Body of pancreas (tissue), 4 donors: ENCODE data around the gene RPS6KA1. TPM values are rescaled to one million over a fixed set of nuclear protein-coding genes. Genes with fewer than 3 reads are reported as not detected.

ENCODE experiments used
- ATAC-seq: fragments of 150-250 bp; one replicate; pipeline ENCODE4 v1.9.1; 2016
- DNase-seq, 4 donors: peaks; one replicate each; pipeline ENCODE4 v3.0.0-alpha.2; 2019
- H3K27ac ChIP-seq, 4 donors: fragments of 200-600 bp; sonication (generic); 1 replicate in 3 of 4; 2 replicates in 1 of 4; pipeline versions ENCODE4 v1.5.1 to v1.6.1; 2016 to 2019; ENCODE audit warnings: mild to moderate bottlenecking in 1 of 4, mixed read lengths in 1 of 4, moderate library complexity in 1 of 4
- H3K27me3 ChIP-seq, 2 donors: fragments of 200-600 bp; sonication (generic); one replicate each; pipeline ENCODE4 v1.6.0; 2016; ENCODE audit warnings: mild to moderate bottlenecking in 1 of 2
- H3K36me3 ChIP-seq, 2 donors: fragments of 200-600 bp; sonication (generic); replicated peaks in 1 of 2; 2 replicates each; pipeline ENCODE4 v1.5.1; 2016; ENCODE audit warnings: low read depth in 2 of 2; ENCODE audit not compliant: insufficient read depth in 1 of 2
- H3K4me1 ChIP-seq: fragments of 200-600 bp; sonication (generic); one replicate; pipeline ENCODE4 v1.6.0; 2016
- H3K4me3 ChIP-seq, 2 donors: fragments of 200-600 bp; sonication (generic); 1 replicate in 1 of 2; 2 replicates in 1 of 2; pipeline ENCODE4 v1.5.1; 2016 to 2019
- H3K9me3 ChIP-seq, 3 donors: fragments of 200-600 bp; sonication (generic); 1 replicate in 2 of 3; 2 replicates in 1 of 3; pipeline ENCODE4 v1.5.1; 2016
- POLR2A ChIP-seq, 3 donors: fragments of 450-650 bp; IDR thresholded peaks; one replicate each; pipeline ENCODE4 v1.6.1; 2016; ENCODE audit warnings: antibody characterized with exemption in 3 of 3, mild to moderate bottlenecking in 2 of 3
- WGBS, 2 donors: methylation state at CpG; one replicate each; pipeline ENCODE4 v1.1.5; 2017; 5-methylcytosine and 5-hydroxymethylcytosine counted together
- intact Hi-C: fragments of 100-400 bp; cut with DNase I; formaldehyde crosslinking; loops from one replicate; pipeline ENCODE4 v1.15.1; 2023
- total RNA-seq, 2 donors: library from RNA; depleted of rRNA; stranded (reverse); fragments of >200 nt; gene quantifications; one replicate each; pipeline ENCODE4 v1.1.0, GENCODE V29; 2016
- TF ChIP-seq, protein P1 (sequence below), 7 experiments: fragments of 450-650 bp in 4 of 7; fragments of 200-600 bp in 3 of 7; sonication (generic) in 3 of 7; IDR thresholded peaks; one replicate each; pipeline ENCODE4 v1.5.1; 2016 to 2019; ENCODE audit warnings: antibody characterized with exemption in 7 of 7

Gene RPS6KA1
- 10 to 100 TPM; 20.1 to 30.4 TPM for total RNA-seq

DNA sequence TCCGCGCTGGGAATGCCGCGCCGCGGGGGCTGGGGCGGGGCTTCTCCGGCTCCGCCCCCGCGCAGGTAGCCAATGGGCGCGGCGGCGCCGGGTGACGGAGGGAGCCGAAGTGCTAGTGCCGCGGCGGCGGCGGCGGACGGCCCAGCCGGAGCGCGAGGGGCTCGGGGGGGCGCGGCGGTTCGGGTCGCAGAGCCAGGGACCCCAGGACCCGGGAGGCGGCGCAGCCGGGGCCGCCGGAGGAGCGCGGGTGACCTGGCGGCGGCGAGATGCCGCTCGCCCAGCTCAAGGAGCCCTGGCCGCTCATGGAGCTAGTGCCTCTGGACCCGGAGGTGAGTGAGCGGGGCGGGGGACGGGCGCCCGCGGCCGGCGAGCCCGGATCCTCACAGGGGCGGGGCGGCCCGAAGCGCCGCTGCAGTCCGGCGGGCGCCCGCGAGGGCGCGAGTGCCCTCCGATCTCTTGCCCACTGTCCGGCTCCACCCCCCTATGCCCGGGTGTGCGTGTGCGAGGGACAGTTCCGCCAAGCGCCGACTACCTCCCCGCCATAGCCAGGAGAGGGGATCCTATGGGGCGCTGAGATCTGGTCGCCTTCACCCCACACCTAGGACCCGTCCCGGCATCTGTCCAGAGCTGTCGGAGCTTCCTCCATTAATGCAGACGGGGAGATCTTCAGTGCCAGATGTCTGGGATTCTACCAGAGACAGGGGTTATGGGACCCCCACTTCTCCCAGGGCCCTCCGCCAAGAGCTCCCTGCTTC, at the start of gene RPS6KA1:
TSS of gene RPS6KA1 (plus strand) at position 107 of the 755 bp plus-strand sequence. CDS start at position 267, 160 bp downstream.
- peak; percentile 63 to 78 (median 68) for DNase-seq
- Histone ChIP-seq H3K9me3 (no peaks in the 10 kb centered on the region), H3K4me1 (peaks cover 51% of the 10 kb centered on the region), H3K27ac (peak within 1 kb of the TSS; percentile 75 to 92 (median 88)), H3K36me3 (no peaks in the 10 kb centered on the region), H3K27me3 (no peaks in the 10 kb centered on the region), H3K4me3 (peak within 1 kb of the TSS; percentile 11 to 67)
- ATAC-seq, result peak; percentile 68
- 0% methylated on average over 81 of the region's 86 CpGs; no CpG with 5 or more reads in 1 of the 2 donors for WGBS, 2 donors
- TF ChIP-seq POLR2A (IDR thresholded peaks at IDR 0.05), result peak; percentile 33 to 65 (median 40)
- TF ChIP-seq, protein P1, sequence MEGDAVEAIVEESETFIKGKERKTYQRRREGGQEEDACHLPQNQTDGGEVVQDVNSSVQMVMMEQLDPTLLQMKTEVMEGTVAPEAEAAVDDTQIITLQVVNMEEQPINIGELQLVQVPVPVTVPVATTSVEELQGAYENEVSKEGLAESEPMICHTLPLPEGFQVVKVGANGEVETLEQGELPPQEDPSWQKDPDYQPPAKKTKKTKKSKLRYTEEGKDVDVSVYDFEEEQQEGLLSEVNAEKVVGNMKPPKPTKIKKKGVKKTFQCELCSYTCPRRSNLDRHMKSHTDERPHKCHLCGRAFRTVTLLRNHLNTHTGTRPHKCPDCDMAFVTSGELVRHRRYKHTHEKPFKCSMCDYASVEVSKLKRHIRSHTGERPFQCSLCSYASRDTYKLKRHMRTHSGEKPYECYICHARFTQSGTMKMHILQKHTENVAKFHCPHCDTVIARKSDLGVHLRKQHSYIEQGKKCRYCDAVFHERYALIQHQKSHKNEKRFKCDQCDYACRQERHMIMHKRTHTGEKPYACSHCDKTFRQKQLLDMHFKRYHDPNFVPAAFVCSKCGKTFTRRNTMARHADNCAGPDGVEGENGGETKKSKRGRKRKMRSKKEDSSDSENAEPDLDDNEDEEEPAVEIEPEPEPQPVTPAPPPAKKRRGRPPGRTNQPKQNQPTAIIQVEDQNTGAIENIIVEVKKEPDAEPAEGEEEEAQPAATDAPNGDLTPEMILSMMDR (IDR thresholded peaks at IDR 0.05), result no peak
- intact Hi-C loops, result no loop called here

DNA sequence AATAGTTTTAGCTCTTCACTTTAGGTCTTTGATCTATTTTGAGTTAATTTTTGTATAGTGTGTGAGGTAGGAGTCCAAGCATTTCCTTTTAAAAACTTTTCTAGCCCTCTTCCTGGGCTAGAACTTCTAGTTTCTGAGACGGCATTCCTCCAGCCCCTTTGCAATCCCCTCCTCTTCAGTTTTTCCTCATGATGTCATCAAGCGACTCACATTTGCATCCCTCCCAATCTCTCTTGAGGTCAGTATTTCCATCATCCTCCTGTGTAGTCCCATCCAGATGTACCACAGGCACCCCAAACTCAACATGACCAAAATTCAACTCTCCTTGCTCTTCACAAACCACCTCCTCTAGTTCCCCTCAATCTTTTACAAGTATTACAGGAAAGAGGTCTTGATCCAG, 46.6 kb upstream of the RPS6KA1 start:
- Histone ChIP-seq H3K27ac (no peak overlapping the region), H3K4me3 (no peak overlapping the region), H3K36me3 (no peaks in the 10 kb centered on the region), H3K4me1 (no peaks in the 10 kb centered on the region), H3K9me3 (no peaks in the 10 kb centered on the region), H3K27me3 (no peaks in the 10 kb centered on the region)
- intact Hi-C loops, result no loop called here
- no peak for TF ChIP-seq POLR2A (IDR thresholded peaks at IDR 0.05)
- TF ChIP-seq, protein P1 (IDR thresholded peaks at IDR 0.05), result no peak
- no peak for DNase-seq
- ATAC-seq, result no peak
- whole genome bisulfite sequencing, 2 donors, result 87 to 91% methylated on average over 2 of the region's 2 CpGs

DNA sequence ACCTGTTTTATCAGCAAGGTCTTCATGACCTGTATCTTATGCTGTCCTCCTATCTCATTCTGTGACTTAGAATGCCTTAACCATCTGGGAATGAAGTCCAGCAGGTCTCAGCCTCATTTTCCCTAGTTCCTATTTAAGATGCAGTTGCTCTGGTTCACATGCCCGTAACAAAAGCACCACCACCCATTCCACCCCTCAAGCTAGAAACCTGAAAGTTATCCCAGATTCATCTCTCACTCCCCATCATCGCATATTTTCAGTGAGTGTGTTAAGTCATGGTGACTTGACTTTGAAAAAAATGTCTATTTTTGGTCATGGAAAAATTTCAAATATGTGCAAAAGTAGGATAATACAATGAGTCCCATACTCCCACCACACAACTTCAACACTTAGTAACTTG, 45.6 kb upstream of the RPS6KA1 start:
- intact Hi-C loops, result no loop called here
- Histone ChIP-seq H3K4me1 (no peaks in the 10 kb centered on the region), H3K27ac (no peak overlapping the region), H3K4me3 (no peak overlapping the region), H3K9me3 (no peaks in the 10 kb centered on the region), H3K27me3 (no peaks in the 10 kb centered on the region), H3K36me3 (no peaks in the 10 kb centered on the region)
- 74 to 81% methylated on average over 2 of the region's 2 CpGs for WGBS, 2 donors
- DNase-seq (no peak), ATAC-seq (no peak)
- TF ChIP-seq, protein P1 (IDR thresholded peaks at IDR 0.05), result no peak
- TF ChIP-seq POLR2A (IDR thresholded peaks at IDR 0.05), result no peak

DNA sequence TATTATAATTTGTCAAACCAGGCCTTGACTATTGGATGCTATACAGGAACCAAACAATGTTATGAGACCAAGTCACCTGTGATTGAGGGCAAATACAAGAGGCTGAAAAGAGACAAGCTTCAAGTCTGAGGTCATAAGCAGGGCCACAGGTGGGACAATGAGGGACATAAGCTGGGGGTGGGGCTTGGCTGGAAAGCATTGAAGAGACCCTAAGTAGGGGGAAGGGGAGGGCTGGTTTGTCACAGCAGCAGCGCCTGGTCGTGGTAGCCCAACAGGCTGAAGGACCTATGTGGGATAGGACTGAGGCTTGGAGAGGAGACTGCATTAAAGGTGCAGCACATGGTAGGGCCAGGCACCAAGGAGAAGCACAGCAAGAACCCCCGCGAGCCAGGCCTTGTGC, 39.4 kb upstream of the RPS6KA1 start:
- TF ChIP-seq POLR2A (IDR thresholded peaks at IDR 0.05), result no peak
- TF ChIP-seq, protein P1 (IDR thresholded peaks at IDR 0.05), result no peak
- Histone ChIP-seq H3K36me3 (no peaks in the 10 kb centered on the region), H3K4me1 (no peaks in the 10 kb centered on the region), H3K9me3 (no peaks in the 10 kb centered on the region), H3K27me3 (no peaks in the 10 kb centered on the region), H3K4me3 (no peak overlapping the region), H3K27ac (no peak overlapping the region)
- DNase-seq, result no peak
- WGBS, 2 donors, result 79 to 83% methylated on average over 3 to 4 of the region's 4 CpGs
- no peak for ATAC-seq
- intact Hi-C loops, result no loop called here

DNA sequence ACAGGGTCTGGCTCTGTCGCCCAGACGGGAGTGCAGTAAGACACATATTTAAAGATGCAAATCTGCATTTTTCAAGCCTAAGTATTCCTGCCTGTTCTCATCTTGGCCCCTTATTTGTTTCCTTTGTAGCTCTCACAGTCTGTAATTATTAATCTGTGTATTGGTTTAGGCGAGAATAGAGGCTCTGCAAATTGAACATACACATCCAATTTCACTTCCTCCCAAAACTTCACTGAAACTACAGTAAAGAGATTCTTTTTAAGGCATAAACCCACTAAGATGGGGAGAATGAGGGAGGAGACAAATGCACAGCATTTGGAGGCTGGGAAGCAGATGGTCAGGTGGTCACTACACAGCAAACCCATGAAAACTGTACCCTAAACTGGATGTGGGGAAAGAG, 36.3 kb upstream of the RPS6KA1 start:
- intact Hi-C loops, result no loop called here
- Histone ChIP-seq H3K27ac (no peak overlapping the region), H3K4me3 (no peak overlapping the region), H3K9me3 (no peaks in the 10 kb centered on the region), H3K36me3 (no peaks in the 10 kb centered on the region), H3K4me1 (no peaks in the 10 kb centered on the region), H3K27me3 (no peaks in the 10 kb centered on the region)
- no peak for ATAC-seq
- TF ChIP-seq, protein P1 (IDR thresholded peaks at IDR 0.05), result no peak
- no peak for TF ChIP-seq POLR2A (IDR thresholded peaks at IDR 0.05)
- WGBS, 2 donors, result 35 to 55% methylated on average over 3 of the region's 3 CpGs
- no peak for DNase-seq
